NK-92 (cell line): ENCODE measurements around the gene PARP15.
"Not testable (repeated sequence)": the region's sequence is repeated elsewhere in the genome, so short reads cannot be mapped to it uniquely, and the experiment has no call there.

ENCODE experiments used
- DNase-seq: peaks from one replicate; lab custom pipeline; 2025; ENCODE audit not compliant: unreplicated experiment; lab: John Stamatoyannopoulos, UW

Gene PARP15

DNA sequence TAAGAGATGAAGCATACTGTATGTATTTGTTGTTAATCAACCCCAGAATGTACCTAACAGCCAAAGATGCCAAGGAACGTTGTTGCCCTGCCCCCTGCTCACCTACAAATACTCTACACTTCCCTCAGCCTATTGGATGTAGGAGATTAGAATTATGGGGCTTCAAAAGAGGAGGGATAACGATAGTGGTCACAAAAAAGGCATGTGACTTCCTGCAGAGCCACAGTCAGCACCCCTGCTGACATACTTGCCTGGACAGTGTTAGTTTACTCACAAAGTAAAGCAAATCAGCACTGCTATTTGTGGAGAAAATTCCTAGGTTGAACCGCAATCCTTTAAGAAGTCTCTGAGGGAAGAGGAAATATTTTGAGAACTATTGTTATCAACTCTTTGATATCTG lies 37.9 kb downstream of the PARP15 start:
- DNase-seq = no peak

DNA sequence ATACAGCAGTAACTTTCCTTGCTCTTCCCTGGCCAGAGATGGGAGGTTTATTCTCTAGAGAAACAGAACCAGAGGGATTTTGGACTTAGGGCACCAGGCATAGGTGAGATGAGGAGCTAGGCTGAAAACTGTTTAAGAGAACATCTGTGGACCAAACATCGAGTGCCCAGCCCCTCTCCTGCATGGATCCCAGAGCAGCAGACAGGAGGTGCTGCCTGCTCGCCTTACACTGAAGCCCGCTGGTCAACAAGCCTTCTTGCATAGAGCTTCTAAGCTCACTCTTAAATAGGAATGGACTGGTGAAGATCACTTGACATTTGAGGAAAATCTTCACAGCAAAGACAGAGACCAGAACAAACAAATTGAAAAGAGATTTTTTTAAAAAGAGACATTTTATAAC lies 41.2 kb downstream of the PARP15 start:
- DNase-seq = no peak

DNA sequence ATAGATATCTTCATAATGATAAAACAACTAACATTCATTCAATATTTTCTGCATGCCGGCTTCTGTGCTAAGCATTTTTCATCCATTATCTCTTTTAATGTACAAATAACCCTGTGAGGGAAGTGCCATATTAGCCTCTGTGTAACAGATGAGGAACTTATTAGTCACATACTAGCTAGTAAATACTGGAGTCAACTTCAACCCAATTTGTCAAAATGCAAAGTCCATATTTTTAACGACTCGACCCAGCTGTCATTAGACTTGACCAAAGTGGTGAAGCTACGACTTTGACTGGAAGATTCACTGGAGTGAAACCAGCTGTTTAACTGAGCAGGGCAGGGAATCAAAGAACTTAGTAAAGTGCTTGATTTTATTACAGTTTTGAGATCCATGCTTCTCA lies 41.6 kb downstream of the PARP15 start:
- no peak for DNase-seq

DNA sequence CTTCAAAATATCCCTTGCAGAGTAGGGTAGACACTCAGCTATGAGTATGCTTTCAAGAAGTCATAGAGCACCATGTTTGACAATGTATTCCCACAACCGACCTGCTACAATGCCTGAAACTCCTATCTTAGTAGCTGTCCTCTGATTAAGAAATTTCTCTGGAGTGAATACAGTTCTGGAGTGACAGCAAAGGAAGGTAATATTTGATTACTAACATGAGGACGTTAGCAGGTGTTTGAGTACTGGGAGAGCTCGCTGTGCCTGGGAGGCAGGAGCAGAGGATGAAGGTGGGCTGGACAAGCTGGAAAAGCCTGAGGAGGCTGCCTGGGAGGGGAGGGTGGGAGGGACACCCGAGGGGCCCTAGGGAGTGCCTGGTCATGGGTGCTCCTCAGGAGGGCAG lies 42.9 kb downstream of the PARP15 start:
- no peak for DNase-seq

DNA sequence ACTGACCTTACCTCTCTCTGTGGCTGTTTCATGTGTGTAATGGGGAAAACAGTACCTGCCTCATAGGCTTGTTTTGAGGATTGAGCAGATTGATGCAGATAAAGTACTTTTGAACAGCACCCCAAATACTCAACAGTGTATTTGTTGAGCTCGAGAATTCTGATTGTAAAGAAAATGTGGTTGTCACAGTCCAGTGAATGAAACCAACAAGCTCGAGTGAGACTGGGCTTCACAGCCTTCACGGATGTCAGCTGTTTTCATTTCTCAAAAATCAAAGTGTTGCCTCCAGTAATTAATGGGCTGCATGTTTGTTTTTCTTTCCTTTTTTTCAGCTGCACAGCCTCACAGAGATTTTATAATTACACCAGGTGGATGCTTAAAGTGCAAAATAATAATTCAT lies 43.7 kb downstream of the PARP15 start:
- DNase-seq = no peak

DNA sequence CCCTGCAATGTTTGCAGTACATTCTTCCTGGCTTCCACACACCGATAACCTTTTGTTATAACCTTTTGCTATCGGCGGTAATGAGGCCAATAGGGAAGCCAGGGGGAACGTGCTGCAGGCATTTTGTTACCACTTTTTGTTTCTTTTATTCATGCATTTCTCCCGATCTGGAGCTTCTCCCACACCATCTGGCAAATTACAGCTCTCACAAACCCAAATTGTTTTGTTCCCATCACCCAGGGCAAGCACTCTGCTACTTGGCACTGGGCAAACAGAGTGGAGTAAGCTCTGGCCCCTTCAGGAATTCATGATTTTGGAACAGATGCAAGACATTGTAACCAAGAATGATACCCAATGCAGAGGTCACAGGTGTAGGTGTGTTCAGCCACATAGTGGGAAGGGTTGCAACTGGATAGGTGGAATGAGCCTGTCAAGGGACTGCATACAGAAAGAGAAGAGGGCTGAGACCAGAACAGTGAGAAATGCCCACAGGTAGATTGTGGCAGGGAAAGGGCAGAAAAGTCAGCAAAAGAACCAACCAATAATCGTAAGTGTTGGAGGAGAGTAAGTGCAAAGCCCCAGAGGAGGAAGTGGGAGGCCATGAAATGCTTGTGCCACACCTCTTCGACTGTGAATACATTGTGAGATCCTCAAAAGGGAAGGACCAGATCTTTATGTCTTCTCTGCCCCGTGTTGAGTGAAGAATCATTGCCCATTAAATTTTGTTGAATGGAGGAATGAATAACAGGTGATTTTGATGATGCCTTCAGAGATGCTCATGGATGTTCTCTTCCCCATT lies 45.8 kb downstream of the PARP15 start:
- no peak for DNase-seq

DNA sequence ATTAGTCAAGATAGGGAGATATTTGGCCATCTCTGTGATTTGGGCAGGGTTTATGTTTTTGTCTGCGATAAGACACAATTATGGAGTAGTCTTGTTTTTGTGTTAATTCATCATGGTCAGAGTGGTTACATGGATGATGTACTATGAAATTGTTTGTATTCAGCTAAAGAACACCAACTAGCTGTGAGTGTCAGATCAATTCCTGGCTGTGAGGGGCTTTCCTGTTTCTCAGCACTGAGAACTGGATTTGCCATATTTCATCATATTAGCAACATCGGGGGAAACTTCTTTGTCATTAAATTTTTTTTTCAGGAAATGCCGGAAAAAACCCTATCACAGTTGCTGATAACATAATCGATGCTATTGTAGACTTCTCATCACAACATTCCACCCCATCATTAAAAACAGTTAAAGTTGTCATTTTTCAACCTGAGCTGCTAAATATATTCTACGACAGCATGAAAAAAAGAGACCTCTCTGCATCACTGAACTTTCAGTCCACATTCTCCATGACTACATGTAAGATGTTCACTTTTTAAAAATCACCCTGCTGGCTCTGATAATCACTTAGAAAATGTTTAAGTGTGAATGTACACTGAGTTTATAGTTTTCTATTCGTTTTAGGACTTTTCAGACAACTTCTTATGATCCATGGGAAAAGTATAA lies 49.2 kb downstream of the PARP15 start:
- no peak for DNase-seq

DNA sequence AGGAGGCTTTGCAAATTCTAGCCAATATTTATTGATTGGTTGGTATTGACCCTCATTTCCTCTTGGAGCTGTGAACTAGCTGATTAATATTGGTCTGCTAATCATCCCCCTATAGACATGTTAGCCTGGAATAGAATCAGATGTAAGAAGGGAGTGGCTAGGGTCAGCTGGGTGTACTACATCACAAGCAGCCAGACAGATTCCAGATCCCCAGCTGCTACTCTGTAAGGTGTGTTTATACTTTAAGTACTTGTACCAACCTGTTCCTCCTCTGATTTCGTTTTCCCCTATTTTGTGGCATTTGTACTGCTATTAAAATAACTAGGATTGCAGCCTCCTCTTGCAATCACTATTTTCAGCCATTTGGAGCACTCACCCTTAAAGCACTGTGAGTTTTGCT lies 49.9 kb downstream of the PARP15 start:
- DNase-seq = no peak

DNA sequence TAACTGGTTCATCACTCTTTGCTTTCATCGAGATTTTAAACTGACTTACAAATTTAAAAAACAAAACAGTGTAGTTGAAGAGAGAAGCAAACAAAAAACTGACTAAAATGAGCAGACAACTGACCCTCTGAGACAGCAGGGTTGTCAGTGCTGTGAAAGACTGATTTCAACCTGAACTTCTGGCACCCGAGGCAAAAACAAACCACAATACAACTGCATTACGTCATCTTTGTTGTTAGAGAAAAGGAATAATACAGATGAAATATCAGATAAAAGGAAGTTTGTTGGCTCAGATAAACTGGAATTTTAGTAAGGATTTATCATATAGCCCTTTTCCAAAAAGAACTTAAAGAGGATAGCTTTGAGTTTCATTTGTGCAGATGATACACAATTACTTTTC lies 51.1 kb downstream of the PARP15 start:
- DNase-seq = no peak

DNA sequence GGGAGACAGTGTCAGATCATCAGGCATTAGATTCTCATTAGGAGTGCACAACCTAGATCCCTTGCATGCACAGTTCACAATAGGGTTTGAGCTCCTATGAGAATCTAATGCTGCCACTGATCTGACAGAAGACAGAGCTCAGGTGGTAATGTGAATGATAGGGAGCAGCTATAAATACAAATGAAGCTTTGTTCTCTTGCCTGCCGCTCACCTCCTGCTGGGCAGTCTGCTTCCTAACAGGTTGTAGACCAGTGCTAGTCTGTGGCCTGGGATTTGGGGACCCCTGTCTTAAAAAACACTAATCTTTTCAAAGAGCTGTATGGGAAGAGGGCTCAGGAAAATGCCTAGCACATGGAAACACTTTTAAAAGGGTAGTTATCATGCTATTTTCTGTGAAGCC lies 52.3 kb downstream of the PARP15 start:
- DNase-seq = no peak

DNA sequence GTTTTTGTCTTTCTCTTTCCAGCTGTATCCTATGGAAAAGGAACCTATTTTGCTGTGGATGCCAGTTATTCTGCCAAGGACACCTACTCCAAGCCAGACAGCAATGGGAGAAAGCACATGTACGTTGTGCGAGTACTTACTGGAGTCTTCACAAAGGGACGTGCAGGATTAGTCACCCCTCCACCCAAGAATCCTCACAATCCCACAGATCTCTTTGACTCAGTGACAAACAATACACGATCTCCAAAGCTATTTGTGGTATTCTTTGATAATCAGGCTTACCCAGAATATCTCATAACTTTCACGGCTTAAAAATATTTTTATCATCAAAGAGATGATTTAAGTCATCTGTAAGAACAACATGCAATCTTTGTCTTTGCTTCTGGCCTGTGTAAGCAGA lies 58.3 kb downstream of the PARP15 start:
- DNase-seq = no peak

DNA sequence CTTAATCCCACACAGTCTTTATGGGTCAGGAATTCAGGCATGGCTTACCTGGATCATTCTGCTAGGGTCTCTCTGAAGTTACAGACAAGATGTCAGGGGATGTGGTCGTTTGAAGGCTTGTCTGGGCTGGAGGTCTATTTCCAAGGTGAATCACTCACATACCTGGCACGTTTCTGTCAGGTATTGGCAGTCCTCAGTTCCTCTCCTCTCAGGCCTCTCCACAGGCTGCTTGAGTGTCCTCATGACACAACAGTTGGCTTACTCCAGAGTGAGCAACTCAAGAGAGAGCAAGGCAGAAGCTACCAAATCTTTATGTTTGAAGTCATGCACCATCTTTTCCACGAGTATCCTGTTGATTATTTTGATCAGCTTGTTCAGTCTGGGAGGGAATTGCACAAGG lies 59.2 kb downstream of the PARP15 start:
- DNase-seq = no peak

DNA sequence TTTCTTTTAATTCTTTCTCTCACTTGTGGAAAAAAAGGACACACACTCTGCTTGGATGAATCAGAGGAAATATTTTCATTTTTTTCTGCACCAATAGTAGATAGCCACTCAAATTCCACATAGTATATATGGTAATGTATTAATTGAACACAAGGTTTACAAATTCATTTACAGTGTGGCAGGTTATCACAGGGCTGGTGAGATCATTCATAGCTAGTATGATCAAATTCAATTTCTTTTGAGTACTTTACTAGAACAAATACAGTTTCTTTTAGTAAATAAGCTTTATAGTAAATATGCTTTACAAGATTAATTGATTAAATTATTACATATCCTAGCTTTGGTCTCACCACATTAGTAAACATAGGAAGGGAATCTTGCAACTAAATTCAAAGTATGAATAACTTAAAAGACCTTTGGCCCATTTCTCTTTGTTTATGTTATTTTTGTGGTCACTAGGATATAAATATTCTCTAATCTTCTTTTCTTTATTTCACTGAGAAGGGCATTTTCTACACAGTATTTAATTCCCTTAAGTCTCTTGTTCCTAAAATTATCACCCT lies 63.1 kb downstream of the PARP15 start:
- no peak for DNase-seq

DNA sequence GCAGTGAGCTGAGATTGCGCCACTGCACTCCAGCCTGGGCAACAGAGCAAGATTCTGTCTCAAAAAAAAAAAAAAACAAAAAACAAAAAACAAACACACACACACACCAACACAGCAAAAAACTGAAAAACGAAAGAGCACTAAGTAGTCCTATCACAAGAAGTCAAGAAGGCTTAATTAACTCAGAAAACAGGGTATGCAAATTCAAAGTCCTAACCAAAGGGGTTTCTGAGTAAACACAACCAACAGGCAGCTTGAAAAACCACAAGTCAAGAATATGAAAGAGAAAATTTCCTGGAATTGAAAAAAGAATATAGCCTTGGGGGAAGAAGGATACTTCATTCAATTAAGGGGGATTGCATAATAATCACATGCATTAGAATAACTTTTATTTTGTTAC lies 65.5 kb downstream of the PARP15 start:
- DNase-seq = no peak

DNA sequence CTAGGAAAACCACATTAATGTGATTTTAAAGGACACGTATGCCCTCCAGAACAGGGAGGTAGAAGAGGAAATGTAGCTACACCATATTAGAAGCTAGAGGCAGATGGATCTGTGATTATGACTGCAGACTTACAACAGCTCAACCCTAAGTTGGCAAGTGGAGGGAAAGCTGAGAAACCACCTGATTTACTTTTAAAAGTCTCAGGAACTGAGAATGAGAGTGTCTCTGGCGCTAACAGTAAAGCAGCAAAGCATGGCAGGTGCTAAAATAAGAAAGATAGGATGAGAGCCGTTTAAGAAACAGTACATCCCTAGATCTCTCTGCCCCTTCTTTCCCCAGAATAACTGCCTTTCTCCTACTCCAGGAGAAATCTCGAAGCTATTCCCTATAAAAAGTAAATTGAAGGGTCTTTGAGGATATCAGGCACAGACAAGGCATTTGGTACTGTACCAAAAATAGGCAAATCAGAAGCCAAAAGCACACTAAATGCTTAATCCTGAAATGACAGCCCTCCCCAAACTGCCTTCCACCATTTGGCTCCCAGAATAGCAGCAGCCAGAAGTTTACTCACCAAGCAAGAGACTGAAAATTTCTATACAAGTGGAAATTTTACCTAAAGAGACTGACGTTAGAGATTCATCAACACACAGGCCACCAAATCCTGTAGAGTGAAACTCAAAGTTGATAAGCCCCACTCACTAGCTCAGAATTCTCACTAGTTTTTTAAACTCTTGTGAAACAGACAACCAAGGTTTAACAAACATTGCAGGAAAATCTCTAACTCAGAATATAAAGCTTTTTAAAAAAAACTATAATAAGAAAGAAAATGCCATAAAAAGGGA lies 68.9 kb downstream of the PARP15 start:
- no peak for DNase-seq

DNA sequence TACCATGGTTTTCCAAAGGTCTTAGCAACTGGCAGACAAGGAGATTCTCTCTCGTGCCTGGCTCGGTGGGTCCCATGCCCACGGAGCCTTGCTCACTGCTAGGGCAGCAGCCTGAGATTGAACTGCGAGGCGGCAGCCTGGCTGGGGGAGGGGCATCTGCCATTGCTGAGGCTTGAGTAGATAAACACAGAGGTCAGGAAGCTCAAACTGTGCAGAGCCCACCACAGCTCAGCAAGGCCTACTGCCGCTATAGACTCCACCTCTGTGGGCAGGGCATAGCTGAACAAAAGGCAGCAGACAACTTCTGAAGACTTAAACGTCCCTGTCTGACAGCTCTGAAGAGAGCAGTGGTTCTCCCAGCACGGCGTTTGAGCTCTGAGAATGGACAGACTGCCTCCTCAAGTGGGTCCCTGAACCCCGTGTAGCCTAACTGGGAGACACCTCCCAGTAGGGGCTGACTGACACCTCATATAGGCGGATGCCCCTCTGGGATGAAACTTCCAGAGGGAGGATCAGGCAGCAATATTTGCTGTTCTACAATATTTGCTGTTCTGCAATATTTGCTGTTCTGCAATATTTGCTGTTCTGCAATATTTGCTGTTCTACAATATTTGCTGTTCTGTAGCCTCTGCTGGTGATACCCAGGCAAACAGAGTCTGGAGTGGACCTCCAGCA lies 73.9 kb downstream of the PARP15 start:
- DNase-seq = not testable (repeated sequence)

DNA sequence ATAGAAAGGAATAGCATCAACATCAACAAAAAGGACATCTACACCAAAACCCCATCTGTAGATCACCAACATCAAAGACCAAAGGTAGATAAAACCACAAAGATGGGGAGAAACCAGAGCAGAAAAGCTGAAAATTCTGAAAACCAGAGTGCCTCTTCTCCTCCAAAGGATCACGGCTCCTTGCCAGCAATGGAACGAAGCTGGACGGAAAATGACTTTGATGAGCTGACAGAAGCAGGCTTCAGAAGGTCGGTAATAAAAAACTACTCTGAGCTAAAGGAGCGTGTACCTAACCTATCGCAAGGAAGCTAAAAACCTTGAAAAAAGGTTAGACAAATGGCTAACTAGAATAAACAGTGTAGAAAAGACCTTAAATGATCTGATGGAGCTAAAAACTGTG lies 74.5 kb downstream of the PARP15 start:
- not testable (repeated sequence) for DNase-seq

DNA sequence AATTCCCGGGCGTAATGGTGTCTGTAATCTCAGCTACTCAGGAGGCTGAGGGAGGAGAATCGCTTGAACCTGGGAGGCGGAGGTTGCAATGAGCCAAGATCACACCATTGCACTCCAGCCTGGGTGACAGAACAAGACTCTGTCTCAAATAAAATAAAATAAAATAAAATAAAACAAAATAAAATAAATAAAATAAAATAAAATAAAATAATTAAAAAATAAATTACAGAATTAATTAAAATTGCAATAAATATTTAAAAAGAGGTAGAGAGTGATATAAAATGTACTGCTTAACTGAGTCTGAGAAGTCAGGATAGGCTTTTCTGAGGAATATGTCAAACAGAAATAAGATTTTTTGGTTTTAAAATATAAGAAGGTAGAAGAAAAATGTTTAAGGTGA lies 80.9 kb downstream of the PARP15 start:
- DNase-seq = not testable (repeated sequence)

DNA sequence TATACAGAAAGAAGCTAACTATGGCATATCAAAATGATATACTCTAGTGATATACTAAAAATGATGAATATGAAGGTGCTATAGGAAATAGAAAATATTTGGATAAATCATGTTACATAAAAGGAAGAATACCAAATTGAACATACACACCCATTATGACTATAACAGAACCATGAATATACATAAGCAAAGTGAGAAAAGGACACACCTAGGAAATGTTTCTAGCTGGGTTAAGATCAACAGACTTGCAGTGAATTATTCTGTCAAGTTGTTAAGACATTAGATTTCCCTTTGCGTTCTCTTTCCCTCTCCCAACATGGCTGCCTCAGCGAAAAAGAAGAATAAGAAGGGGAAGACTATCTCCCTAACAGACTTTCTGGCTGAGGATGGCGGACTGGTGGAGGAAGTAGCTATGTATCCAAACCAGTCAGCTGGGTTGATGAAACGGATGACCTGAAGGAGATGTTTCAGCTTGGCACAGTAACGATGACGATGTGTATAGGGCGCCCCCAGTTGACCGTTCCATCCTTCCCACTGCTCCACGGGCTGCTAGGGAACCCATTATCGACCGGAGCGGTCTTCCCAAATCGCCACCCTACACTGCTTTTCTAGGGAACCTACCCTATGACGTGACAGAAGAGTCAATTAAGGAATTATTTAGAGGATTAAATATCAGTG lies 83.0 kb downstream of the PARP15 start:
- no peak for DNase-seq

DNA sequence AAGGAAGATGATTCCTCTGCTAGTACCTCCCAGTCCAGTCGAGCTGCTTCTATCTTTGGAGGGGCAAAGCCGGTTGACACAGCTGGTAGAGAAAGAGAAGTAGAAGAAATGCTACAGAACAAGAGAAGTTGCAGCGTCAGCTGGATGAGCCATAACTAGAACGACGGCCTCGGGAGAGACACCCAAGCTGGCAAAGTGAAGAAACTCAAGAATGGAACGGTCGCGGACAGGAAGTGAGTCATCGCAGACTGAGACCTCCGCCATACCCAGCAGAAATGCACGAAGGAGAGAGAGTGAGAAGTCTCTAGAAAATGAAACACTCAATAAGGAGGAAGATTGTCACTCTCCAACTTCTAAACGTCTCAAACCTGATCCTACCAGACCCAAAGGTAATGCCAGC lies 84.2 kb downstream of the PARP15 start:
- DNase-seq = no peak
